AML-193 (cell line): ENCODE results near the gene TAF1.
A peak's percentile ranks its signal among the peaks of the same experiment; 100 is the strongest.
"Not testable (repeated sequence)": the region's sequence is repeated elsewhere in the genome, so short reads cannot be mapped to it uniquely, and the experiment has no call there.

Experiments used
- DNase-seq, 2 experiments: peaks; one replicate each; lab custom pipeline; 2025; lab: John Stamatoyannopoulos, UW

Gene TAF1

DNA sequence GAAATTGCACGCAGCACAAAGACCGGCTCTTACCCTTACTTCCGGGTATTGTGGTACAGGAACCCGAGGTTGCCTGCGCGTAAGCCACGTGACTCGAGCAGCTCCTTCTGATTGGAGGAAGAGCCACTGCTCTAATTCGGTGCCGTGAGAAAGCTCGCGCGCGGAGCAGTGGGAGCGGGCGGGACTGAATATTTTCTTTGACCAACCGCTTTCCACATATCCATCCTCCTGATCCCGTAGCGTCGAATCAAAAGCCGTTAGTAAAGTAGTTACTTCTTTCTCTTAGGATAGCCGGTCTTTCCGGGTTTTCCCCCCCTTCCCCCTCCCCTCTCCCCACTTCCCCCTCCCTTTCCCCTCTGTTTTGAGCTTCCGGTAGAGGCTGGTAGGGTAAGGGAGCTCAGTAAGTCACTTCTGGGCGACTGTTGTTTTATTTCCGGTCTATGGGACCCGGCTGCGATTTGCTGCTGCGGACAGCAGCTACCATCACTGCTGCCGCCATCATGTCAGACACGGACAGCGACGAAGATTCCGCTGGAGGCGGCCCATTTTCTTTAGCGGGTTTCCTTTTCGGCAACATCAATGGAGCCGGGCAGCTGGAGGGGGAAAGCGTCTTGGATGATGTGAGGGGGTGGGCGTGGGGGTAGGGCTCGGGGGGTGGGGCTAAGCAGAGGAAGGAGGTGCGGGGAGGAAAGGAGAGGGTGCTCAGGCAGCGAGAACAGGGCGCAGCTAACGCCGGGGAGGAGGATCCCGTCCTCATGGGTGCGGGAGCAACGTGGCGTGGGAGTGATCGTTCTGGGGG lies at the start of gene TAF1:
Gene TAF1 (plus strand): TSS at position 483 of the 799 bp plus-strand sequence. CDS start 18 bp downstream, at position 501.
- peak; percentile 90 to 91 for DNase-seq

GRCh38 chrX:71316959-71317358 lies 49.2 kb upstream of the TAF1 start:
- not testable (repeated sequence) for DNase-seq

DNA sequence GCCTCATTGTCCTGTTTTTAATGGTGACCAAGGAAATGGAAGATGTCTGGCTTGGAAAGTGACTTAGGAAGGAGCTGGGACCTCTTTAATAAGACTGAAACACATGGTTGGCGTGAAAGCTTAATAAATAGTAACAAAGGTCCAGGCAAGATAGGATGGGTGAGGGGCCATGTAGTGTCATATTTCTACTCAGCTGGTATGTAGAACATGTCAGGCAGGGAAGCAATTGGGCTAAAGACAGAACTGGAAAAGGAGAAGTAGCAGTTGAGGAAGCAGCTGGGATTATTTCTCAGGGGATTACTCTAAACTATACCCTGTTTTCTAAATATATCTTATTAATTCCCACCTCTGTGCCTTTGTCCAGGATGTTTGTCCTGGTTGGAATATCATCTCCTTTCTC lies 46.0 kb upstream of the TAF1 start:
- DNase-seq = peak; percentile 2 to 8

- DNase-seq = no peak
Observed at GRCh38 chrX:71321731-71322130, 44.4 kb upstream of the TAF1 start.

- not testable (repeated sequence) for DNase-seq
Observed at GRCh38 chrX:71324452-71324851, 41.7 kb upstream of the TAF1 start.

DNA sequence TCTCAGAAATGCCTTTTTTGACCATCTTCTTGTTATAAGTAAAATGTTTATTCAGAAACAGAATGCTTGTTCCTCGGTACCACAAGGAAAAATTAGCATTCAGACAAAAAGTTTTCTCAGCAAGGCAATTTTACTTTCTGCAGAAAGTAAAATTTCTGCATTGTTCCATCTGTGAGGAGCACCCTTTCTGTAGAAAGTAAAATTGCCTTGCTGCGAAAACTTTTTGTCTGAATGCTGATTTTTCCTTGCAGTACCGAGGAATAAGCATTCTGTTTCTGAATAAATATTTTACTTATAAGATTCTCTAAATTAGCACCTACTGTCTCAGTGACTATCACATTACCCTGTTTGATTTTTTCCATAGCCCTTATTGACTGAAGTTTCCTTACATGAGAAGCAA lies 39.8 kb upstream of the TAF1 start:
- no peak for DNase-seq

DNA sequence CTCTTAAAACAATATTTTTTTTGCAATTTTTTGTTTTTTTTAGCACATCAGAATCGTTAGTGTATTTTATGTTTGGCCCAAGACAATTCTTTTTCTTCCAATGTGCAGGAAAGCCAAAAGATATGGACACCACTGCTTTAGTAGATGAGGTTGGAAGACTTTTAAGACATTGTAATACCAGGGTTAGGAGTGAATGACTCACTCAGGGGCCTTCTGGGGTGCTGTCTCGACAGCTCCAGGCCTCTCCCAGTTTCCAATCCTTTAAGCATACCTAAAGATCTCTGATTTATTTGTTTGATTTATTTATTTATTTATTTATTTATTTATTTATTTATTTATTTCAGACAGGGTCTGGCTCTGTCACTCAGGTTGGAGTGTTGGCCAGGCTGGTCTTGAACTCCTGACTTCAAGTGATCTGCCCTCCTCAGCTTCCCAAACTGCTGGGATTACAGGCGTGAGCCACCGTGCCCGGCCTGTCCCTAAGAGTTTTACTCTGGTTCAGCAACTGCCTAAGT lies 16.9 kb upstream of the TAF1 start:
- not testable (repeated sequence) for DNase-seq

DNA sequence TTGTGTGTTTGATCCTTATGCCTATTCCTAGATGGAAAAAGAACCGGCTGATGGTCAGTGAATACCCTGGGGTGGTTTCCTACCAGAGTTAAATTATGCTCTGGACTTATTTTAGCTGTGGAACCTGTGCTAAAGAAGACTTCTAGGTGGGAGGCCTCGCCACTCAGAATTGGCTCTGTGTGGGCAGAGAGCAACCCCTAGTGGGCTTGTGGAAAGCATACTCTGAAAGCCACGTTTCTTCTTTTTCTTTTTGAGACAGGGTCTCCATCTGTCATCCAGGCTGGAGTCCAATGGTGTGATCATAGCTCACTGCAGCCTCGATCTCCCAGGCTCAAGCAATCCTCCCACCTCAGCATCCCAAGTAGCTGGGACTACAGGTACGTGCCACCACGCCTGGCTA lies 16.3 kb upstream of the TAF1 start:
- not testable (repeated sequence) for DNase-seq

GRCh38 chrX:71352439-71352838 lies 13.7 kb upstream of the TAF1 start:
- not testable (repeated sequence) for DNase-seq

GRCh38 chrX:71364221-71364620 lies 1.9 kb upstream of the TAF1 start:
- no peak for DNase-seq

GRCh38 chrX:71365356-71365874 lies 742 bp upstream of the TAF1 start:
- DNase-seq = no peak

GRCh38 chrX:71366674-71367256 lies 608 bp downstream of the TAF1 start:
- DNase-seq = peak in 1 of 2 experiments; percentile 2

GRCh38 chrX:71367396-71367795 lies 1.2 kb downstream of the TAF1 start:
- no peak for DNase-seq

GRCh38 chrX:71372388-71372787 lies 6.2 kb downstream of the TAF1 start:
- DNase-seq = no peak

- DNase-seq = no peak
Observed at GRCh38 chrX:71378732-71379131, 12.6 kb downstream of the TAF1 start.

DNA sequence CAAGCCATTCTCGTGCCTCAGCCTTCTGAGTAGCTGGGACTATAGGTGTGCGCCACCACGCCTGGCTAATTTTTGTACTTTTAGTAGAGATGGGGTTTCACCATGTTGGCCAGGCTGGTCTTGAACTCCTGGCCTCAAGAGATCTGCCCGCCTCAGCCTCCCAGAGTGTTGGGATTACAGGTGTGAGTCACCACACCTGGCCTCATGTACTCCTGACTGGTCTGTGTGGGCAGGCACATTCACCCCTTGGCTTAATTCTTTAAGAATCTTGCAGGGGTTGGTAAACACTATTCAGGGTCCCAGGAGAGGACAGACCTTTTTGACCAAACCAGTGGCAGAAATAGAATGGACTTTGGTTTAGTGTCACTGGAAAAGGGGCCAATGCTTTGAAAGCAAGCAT lies 25.6 kb downstream of the TAF1 start:
- not testable (repeated sequence) for DNase-seq

GRCh38 chrX:71393919-71394318 lies 27.8 kb downstream of the TAF1 start:
- no peak for DNase-seq

DNA sequence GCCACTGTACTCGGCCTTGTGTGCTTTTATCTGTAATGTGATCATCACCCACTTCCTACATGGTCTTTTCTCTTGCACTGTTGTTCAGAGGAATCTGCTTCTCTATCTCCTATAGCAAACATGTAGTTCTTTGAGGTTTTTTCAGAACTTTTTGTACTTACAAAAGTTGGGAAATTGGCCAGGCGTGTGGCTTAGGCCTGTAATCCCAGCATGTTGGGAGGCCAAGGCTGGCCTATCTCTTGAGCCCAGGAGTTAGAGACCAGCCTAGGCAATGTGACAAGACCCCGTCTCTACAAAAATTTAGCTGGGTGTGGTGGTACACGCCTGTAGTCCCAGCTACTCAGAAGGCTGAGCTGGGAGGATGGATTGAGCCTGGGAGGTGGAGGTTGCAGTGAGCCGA lies 30.4 kb downstream of the TAF1 start:
- no peak for DNase-seq

DNA sequence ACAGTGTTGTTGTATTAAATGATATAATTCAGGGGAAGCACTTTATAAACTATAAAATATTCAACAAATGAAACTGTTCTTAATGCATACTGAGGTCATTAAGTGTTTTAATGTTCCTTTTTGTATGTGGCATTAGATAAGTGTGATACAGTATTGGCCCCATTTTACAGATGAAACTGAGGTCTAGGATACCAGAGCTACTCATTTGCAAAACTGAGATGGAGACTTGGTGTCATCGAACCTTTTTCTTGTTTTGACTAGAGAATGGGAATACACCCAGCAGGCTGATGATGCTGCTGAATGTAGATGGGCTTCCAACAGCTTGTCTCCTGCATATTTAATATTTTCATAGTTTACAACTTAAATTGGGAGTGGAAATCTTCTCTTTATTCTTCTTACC lies 34.6 kb downstream of the TAF1 start:
- DNase-seq = no peak

DNA sequence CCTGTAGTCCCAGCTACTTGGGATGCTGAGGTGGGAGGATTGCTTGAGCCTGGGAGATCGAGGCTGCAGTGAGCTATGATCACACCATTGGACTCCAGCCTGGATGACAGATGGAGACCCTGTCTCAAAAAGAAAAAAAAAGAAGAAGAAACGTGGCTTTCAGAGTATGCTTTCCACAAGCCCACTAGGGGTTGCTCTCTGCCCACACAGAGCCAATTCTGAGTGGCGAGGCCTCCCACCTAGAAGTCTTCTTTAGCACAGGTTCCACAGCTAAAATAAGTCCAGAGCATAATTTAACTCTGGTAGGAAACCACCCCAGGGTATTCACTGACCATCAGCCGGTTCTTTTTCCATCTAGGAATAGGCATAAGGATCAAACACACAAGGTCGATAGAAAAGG lies 50.1 kb downstream of the TAF1 start:
- DNase-seq = not testable (repeated sequence)

GRCh38 chrX:71420686-71421085 lies 54.5 kb downstream of the TAF1 start:
- DNase-seq = no peak

DNA sequence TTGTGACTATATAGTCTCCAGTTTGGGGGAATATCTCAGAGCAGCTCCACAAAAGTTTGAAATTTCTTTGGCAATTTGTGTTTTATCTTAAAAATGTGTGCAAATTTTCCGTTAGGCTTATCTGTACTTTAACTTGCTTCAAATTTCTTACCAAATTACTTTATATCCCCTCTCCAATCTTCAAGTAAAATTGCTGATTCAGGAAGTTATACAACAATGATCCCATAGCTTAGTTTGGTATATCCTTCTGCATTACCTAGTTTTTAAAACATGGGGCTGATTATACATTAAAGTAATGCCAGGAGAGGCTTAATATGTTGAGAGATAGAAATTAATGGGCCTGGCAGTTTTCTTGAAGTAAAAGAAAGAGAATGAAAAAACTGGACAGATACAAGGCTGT lies 66.6 kb downstream of the TAF1 start:
- DNase-seq = no peak

GRCh38 chrX:71438750-71439149 lies 72.6 kb downstream of the TAF1 start:
- no peak for DNase-seq
